SK-N-SH (cell line): Measurements from ENCODE around the gene SIGLEC6. TPM values are rescaled to one million over a fixed set of nuclear protein-coding genes. Genes with fewer than 3 reads are reported as not detected.

Experiments
- CTCF ChIA-PET: fragments of 300-600, 350-600 bp; formaldehyde crosslinking; extraction: SDS; loops from one replicate; lab custom pipeline; 2021; lab: Yijun Ruan, JAX
- POLR2A ChIA-PET: fragments of 350-600 bp; sonication (Branson Sonifier 250); formaldehyde crosslinking; extraction: SDS; loops from one replicate; lab custom pipeline; 2020; ENCODE audit warnings: antibody characterized with exemption, inconsistent platforms; lab: Yijun Ruan, JAX
- DNase-seq: peaks from one replicate; pipeline ENCODE4 v3.0.0; 2012
- H2AFZ ChIP-seq: fragments of 200-600 bp; sonication (generic); 2 replicates; pipeline ENCODE4 v1.8.1; 2016; ENCODE audit warnings: antibody characterized with exemption, mild to moderate bottlenecking, low read depth
- H3F3A ChIP-seq: fragments of 200-600 bp; sonication (generic); replicated peaks from 2 replicates; pipeline ENCODE3; 2016; ENCODE audit warnings: antibody characterized with exemption, mild to moderate bottlenecking; ENCODE audit not compliant: insufficient read depth
- H3K27ac ChIP-seq, 2 experiments: fragments of 200-500 bp in 1 of 2; fragments of 200-600 bp in 1 of 2; sonication (Bioruptor generic) in 1 of 2; sonication (generic), shearing (Covaris generic) in 1 of 2; 2 replicates each; pipeline versions ENCODE4 v1.5.1 to v1.6.1; 2014 to 2016; ENCODE audit warnings: low read depth in 2 of 2, inconsistent platforms in 1 of 2, low read length in 1 of 2, mild to moderate bottlenecking in 1 of 2, mixed read lengths in 1 of 2
- H3K27me3 ChIP-seq: fragments of 200-600 bp; sonication (generic), shearing (Covaris generic); 2 replicates; pipeline ENCODE4 v1.6.1; 2016; ENCODE audit warnings: mixed run types; ENCODE audit not compliant: insufficient read depth
- H3K36me3 ChIP-seq, 2 experiments: fragments of 200-500 bp in 1 of 2; fragments of 200-600 bp in 1 of 2; sonication (Bioruptor generic) in 1 of 2; sonication (generic) in 1 of 2; replicated peaks in 1 of 2; 2 replicates each; pipeline versions ENCODE3 to v1.5.1; 2014 to 2016; ENCODE audit warnings: low read length in 1 of 2, mild to moderate bottlenecking in 1 of 2; ENCODE audit not compliant: insufficient read depth in 2 of 2, control insufficient read depth in 1 of 2
- H3K4me1 ChIP-seq, 2 experiments: fragments of 200-500 bp in 1 of 2; fragments of 200-600 bp in 1 of 2; sonication (Bioruptor generic) in 1 of 2; sonication (generic), shearing (Covaris generic) in 1 of 2; 2 replicates each; pipeline versions ENCODE4 v1.5.1 to v1.6.1; 2014 to 2016; ENCODE audit warnings: low read depth in 1 of 2, low read length in 1 of 2, mixed run types in 1 of 2; ENCODE audit not compliant: insufficient read depth in 2 of 2, control insufficient read depth in 1 of 2
- H3K4me2 ChIP-seq: fragments of 200-600 bp; sonication (generic), shearing (Covaris generic); 2 replicates; pipeline ENCODE4 v1.6.1; 2017; ENCODE audit warnings: mixed run types
- H3K4me3 ChIP-seq, 2 experiments: fragments of 200-500 bp in 1 of 2; fragments of 200-600 bp in 1 of 2; sonication (Bioruptor generic) in 1 of 2; sonication (generic), shearing (Covaris generic) in 1 of 2; 2 replicates each; pipeline versions ENCODE4 v1.5.1 to v1.8.1; 2014 to 2016; ENCODE audit warnings: low read depth in 2 of 2, inconsistent platforms in 1 of 2, low read length in 1 of 2, mild to moderate bottlenecking in 1 of 2, mixed read lengths in 1 of 2, moderate library complexity in 1 of 2
- H3K79me2 ChIP-seq: fragments of 200-600 bp; sonication (generic); 2 replicates; pipeline ENCODE4 v1.8.1; 2017; ENCODE audit warnings: mild to moderate bottlenecking; ENCODE audit not compliant: insufficient read depth
- H3K9ac ChIP-seq: fragments of 200-600 bp; sonication (generic); 2 replicates; pipeline ENCODE4 v1.6.1; 2017; ENCODE audit warnings: mixed run types
- H3K9me2 ChIP-seq: fragments of 200-600 bp; sonication (generic); 2 replicates; pipeline ENCODE4 v1.6.1; 2017; ENCODE audit warnings: mixed run types
- H3K9me3 ChIP-seq: fragments of 200-600 bp; sonication (generic); 2 replicates; pipeline ENCODE4 v1.6.1; 2017; ENCODE audit warnings: mixed run types, mild to moderate bottlenecking, moderate library complexity
- H4K20me1 ChIP-seq: fragments of 200-600 bp; sonication (generic); 2 replicates; pipeline ENCODE4 v1.6.1; 2017; ENCODE audit warnings: mild to moderate bottlenecking, mixed run types; ENCODE audit not compliant: insufficient read depth
- CTCF ChIP-seq: fragments of 200-600 bp; sonication (generic); IDR thresholded peaks from 2 replicates; pipeline ENCODE4 v1.6.1; 2017; ENCODE audit warnings: antibody characterized with exemption, mild to moderate bottlenecking, moderate library complexity
- EP300 ChIP-seq, 2 experiments: IDR thresholded peaks; 2 replicates each; pipeline versions ENCODE4 v1.4.0 to v1.6.1; 2012; ENCODE audit warnings: borderline replicate concordance in 1 of 2, low read depth in 1 of 2, low read length in 1 of 2
- FOSL2 ChIP-seq: IDR thresholded peaks from 2 replicates; pipeline ENCODE4 v1.4.0; 2012; ENCODE audit warnings: low read depth, mild to moderate bottlenecking, moderate library complexity, borderline replicate concordance
- FOXJ3 ChIP-seq: sonication (generic); formaldehyde crosslinking; IDR thresholded peaks from 2 replicates; pipeline ENCODE4 v1.5.1; 2020; ENCODE audit warnings: mild to moderate bottlenecking, missing genetic modification reagents
- FOXM1 ChIP-seq: IDR thresholded peaks from 2 replicates; pipeline ENCODE4 v1.4.0; 2012; ENCODE audit warnings: low read depth, mild to moderate bottlenecking
- IRF3 ChIP-seq: fragments of 150-350 bp; IDR thresholded peaks from 2 replicates; pipeline ENCODE4 v1.6.1; 2016; ENCODE audit warnings: mild to moderate bottlenecking, low read depth, low read length
- MAX ChIP-seq: IDR thresholded peaks from 2 replicates; pipeline ENCODE4 v1.4.0; 2012; ENCODE audit warnings: low read depth
- MEF2A ChIP-seq: IDR thresholded peaks from 2 replicates; pipeline ENCODE4 v1.4.0; 2012; ENCODE audit warnings: low read depth, borderline replicate concordance
- NFIC ChIP-seq: IDR thresholded peaks from 2 replicates; pipeline ENCODE4 v1.4.0; 2012; ENCODE audit warnings: borderline replicate concordance
- RAD21 ChIP-seq: IDR thresholded peaks from 2 replicates; pipeline ENCODE4 v1.6.1; 2012; ENCODE audit warnings: mild to moderate bottlenecking, low read length
- RCOR1 ChIP-seq: fragments of 150-350 bp; IDR thresholded peaks from 2 replicates; pipeline ENCODE4 v1.6.1; 2017; ENCODE audit warnings: antibody characterized with exemption, low read length
- REST ChIP-seq: IDR thresholded peaks from 2 replicates; pipeline ENCODE4 v1.6.1; 2012; ENCODE audit warnings: mild to moderate bottlenecking, low read depth, low read length, moderate library complexity
- RFX5 ChIP-seq: IDR thresholded peaks from 2 replicates; pipeline ENCODE4 v1.6.1; 2012; ENCODE audit warnings: mild to moderate bottlenecking, improper control_type of control experiment, low read length
- RXRA ChIP-seq: IDR thresholded peaks from 2 replicates; pipeline ENCODE4 v1.4.0; 2012; ENCODE audit warnings: low read depth, mild to moderate bottlenecking, borderline replicate concordance
- USF1 ChIP-seq: IDR thresholded peaks from 2 replicates; pipeline ENCODE4 v1.4.0; 2012; ENCODE audit warnings: low read depth, borderline replicate concordance
- YY1 ChIP-seq: IDR thresholded peaks from 2 replicates; pipeline ENCODE4 v1.4.0; 2012; ENCODE audit warnings: low read depth, mild to moderate bottlenecking
- whole genome bisulfite sequencing: methylation state at CpG from one replicate; pipeline ENCODE4 v1.1.6; 2017; ENCODE audit warnings: low lambda C conversion rate; 5-methylcytosine and 5-hydroxymethylcytosine counted together
- polyA plus RNA-seq, 3 experiments: library from polyadenylated mRNA; depleted of rRNA; stranded (reverse); fragments of >200 nt; gene quantifications; 2 replicates each; pipeline ENCODE4 v1.2.3, GENCODE V29; 2012
- TF ChIP-seq, protein P1 (sequence below): fragments of 150-350 bp; IDR thresholded peaks from 2 replicates; pipeline ENCODE4 v1.6.1; 2017; ENCODE audit warnings: antibody characterized with exemption, low read length, low read depth, borderline replicate concordance

Gene SIGLEC6
- polyA plus RNA-seq, 1 of the 3 experiments (the other 2 are of a cell fraction), result not detected

DNA sequence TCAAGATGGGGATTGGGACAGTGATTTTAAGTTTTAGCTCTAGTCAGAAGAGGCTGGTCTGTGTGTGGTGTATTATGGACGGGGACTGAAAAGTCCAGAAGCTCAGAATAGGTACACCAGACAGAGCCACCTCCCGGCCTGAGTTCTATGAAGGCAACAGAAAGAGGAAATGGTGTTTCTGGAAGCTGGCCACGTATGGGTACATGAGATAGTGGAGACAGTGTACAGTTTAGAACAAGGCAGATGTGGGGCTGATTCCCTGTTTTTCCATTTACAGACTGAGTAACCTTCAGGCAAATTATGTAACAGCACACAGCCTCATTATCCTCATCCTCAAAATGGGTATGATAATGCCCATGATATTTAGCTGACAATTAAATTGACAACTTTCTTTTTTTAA is 40.9 kb upstream of the SIGLEC6 start:
- Histone ChIP-seq H3K4me3 (peak overlapping the region; percentile 72 to 77), H3F3A (peaks cover 18% of the 10 kb centered on the region), H3K27ac (peak overlapping the region in 1 of 2 experiments; percentile 62; a peak in 1 of 4 replicates), H3K79me2 (peaks cover 58% of the 10 kb centered on the region), H2AFZ (no peak overlapping the region), H3K9me3 (no peaks in the 10 kb centered on the region; the same call in 1 of the 2 replicates), H3K4me2 (peak overlapping the region; percentile 88), H3K27me3 (no peaks in the 10 kb centered on the region), H4K20me1 (no peaks in the 10 kb centered on the region), H3K9me2 (no peaks in the 10 kb centered on the region), H3K4me1 (peaks cover 0 to 13% of the 10 kb centered on the region in 2 experiments; a peak in 2 of 4 replicates), H3K36me3 (peaks cover 33 to 36% of the 10 kb centered on the region in 2 experiments), H3K9ac (peak overlapping the region; percentile 72)
- TF ChIP-seq YY1 (no peak), FOXJ3 (no peak), RFX5 (no peak), MAX (no peak), EP300 (IDR thresholded peaks at IDR 0.05; ENCODE audit: borderline replicate concordance in 1 of 2, low read depth in 1 of 2, low read length in 1 of 2) (no peak), RAD21 (no peak), RCOR1 (no peak), RXRA (no peak), FOSL2 (no peak), IRF3 (no peak), MEF2A (no peak), NFIC (no peak), USF1 (no peak), REST (no peak), CTCF (no peak), FOXM1 (no peak)
- TF ChIP-seq, protein P1, sequence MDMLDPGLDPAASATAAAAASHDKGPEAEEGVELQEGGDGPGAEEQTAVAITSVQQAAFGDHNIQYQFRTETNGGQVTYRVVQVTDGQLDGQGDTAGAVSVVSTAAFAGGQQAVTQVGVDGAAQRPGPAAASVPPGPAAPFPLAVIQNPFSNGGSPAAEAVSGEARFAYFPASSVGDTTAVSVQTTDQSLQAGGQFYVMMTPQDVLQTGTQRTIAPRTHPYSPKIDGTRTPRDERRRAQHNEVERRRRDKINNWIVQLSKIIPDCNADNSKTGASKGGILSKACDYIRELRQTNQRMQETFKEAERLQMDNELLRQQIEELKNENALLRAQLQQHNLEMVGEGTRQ, result no peak
- CTCF ChIA-PET, result interaction anchor here (1.1 to 1.2 kb wide), 2 partner anchors 12 to 84 kb away, joined by 3 read pairs; no protein-coding TSS in a partner anchor
- DNase-seq, result no peak
- 64% methylated on average over 3 of the region's 3 CpGs for WGBS
- POLR2A ChIA-PET, result no interaction called here
